GF-D8 (cell line): ENCODE data around the gene PHLDA2.

Source experiments
- DNase-seq: peaks from one replicate; lab custom pipeline; 2025; lab: John Stamatoyannopoulos, UW

The PHLDA2 gene

GRCh38 chr11:2881981-2882375, 47.2 kb downstream of the PHLDA2 start:
- DNase-seq, result no peak

GRCh38 chr11:2881076-2881980, 47.9 kb downstream of the PHLDA2 start:
- no peak for DNase-seq

- DNase-seq, result no peak
Measured at GRCh38 chr11:2880646-2881045, 48.6 kb downstream of the PHLDA2 start.

- no peak for DNase-seq
Measured at GRCh38 chr11:2878782-2879181, 50.4 kb downstream of the PHLDA2 start.
